Left lung (tissue), 10 donors: Measurements from ENCODE around the gene CCDC60. TPM values are rescaled to one million over a fixed set of nuclear protein-coding genes. Genes with fewer than 3 reads are reported as not detected.

Experiments used
- ATAC-seq: fragments of 200-7000 bp; cut with Tn5 transposase; one replicate; pipeline ENCODE4 v1.9.1; 2020; ENCODE audit warnings: moderate library complexity
- DNase-seq, 4 donors: peaks; one replicate each; pipeline ENCODE4 v3.0.0-alpha.2; 2013 to 2020
- H3K27ac ChIP-seq, 2 donors: fragments of 200-600 bp; sonication (generic) in 1 of 2; one replicate each; pipeline versions ENCODE4 v1.5.0 to v1.8.0; 2020 to 2021
- H3K27me3 ChIP-seq, 2 donors: fragments of 200-600 bp; sonication (generic) in 1 of 2; one replicate each; pipeline versions ENCODE4 v1.5.0 to v1.8.0; 2020 to 2021
- H3K36me3 ChIP-seq, 2 donors: fragments of 200-600 bp; sonication (generic) in 1 of 2; one replicate each; pipeline versions ENCODE4 v1.5.0 to v1.8.0; 2020 to 2021
- H3K4me1 ChIP-seq, 2 donors: fragments of 200-600 bp; one replicate each; pipeline ENCODE4 v1.8.0; 2021
- H3K4me3 ChIP-seq, 2 donors: fragments of 200-600 bp; sonication (generic) in 1 of 2; one replicate each; pipeline versions ENCODE4 v1.5.0 to v1.8.0; 2020 to 2021; ENCODE audit warnings: mild to moderate bottlenecking in 1 of 2
- H3K9me3 ChIP-seq, 2 donors: fragments of 200-600 bp; sonication (generic) in 1 of 2; one replicate each; pipeline versions ENCODE4 v1.5.0 to v1.8.0; 2020 to 2021
- CTCF ChIP-seq, 2 donors: fragments of 200-600 bp; sonication (generic) in 1 of 2; IDR thresholded peaks; one replicate each; pipeline versions ENCODE4 v1.5.0 to v1.8.0; 2021; ENCODE audit warnings: antibody characterized with exemption in 2 of 2
- intact Hi-C, 2 donors: fragments of 100-400 bp; cut with DNase I; formaldehyde crosslinking; loops; one replicate each; pipeline versions ENCODE4 v1.11.2 to v1.14.2; 2022
- polyA plus RNA-seq, 6 donors: library from polyadenylated mRNA; unstranded; fragments of 120-200 nt; gene quantifications; one replicate each; pipeline ENCODE4 v1.2.1, GENCODE V29; 2013; ENCODE audit not compliant: insufficient read length in 6 of 6
- total RNA-seq, 2 donors: library from RNA; stranded (reverse); fragmentation: NEBNext Ultra II Directional; extraction: Animal tissue kit (Norgen Biotek cat#: 25700); gene quantifications; one replicate each; pipeline ENCODE4 v1.2.1, GENCODE V29; 2021
- donor health status: DM: no; HTN: yes; CAD: no.
- donor health status: DM: no; HTN: no; CAD: no.

Gene CCDC60
- total and polyA plus RNA-seq, 8 donors: 0.47 to 2.4 (median 1.8) TPM; not detected in 1

- H3K27ac ChIP-seq: no peak overlapping the region
- H3K36me3 ChIP-seq: no peaks in the 10 kb centered on the region
- H3K9me3 ChIP-seq: no peaks in the 10 kb centered on the region
- H3K27me3 ChIP-seq: no peaks in the 10 kb centered on the region
- ATAC-seq (no peak), DNase-seq (no peak)
- TF ChIP-seq CTCF (IDR thresholded peaks at IDR 0.05): no peak
- no peak overlapping the region for H3K4me3 ChIP-seq
- no peaks in the 10 kb centered on the region for H3K4me1 ChIP-seq
- intact Hi-C loops: no loop called here
Measured at GRCh38 chr12:119381471-119382235, 47.1 kb downstream of the CCDC60 start.

GRCh38 chr12:119383206-119383605, 48.7 kb downstream of the CCDC60 start:
- intact Hi-C loops: no loop called here
- no peak overlapping the region for H3K27ac ChIP-seq
- H3K36me3 ChIP-seq: no peaks in the 10 kb centered on the region
- H3K4me3 ChIP-seq: no peak overlapping the region
- ATAC-seq: no peak
- TF ChIP-seq CTCF (IDR thresholded peaks at IDR 0.05): no peak
- DNase-seq: no peak
- no peaks in the 10 kb centered on the region for H3K9me3 ChIP-seq
- H3K27me3 ChIP-seq: no peaks in the 10 kb centered on the region
- H3K4me1 ChIP-seq: no peaks in the 10 kb centered on the region

GRCh38 chr12:119384340-119384739, 49.8 kb downstream of the CCDC60 start:
- Histone ChIP-seq H3K9me3 (no peaks in the 10 kb centered on the region), H3K27me3 (no peaks in the 10 kb centered on the region), H3K27ac (no peak overlapping the region), H3K4me1 (no peaks in the 10 kb centered on the region), H3K36me3 (no peaks in the 10 kb centered on the region), H3K4me3 (no peak overlapping the region)
- ATAC-seq (no peak), DNase-seq (no peak)
- no peak for TF ChIP-seq CTCF (IDR thresholded peaks at IDR 0.05)
- intact Hi-C loops: no loop called here

- no peaks in the 10 kb centered on the region for H3K9me3 ChIP-seq
- H3K27me3 ChIP-seq: no peaks in the 10 kb centered on the region
- ATAC-seq (no peak), DNase-seq (no peak)
- H3K4me3 ChIP-seq: no peak overlapping the region
- intact Hi-C loops: no loop called here
- no peaks in the 10 kb centered on the region for H3K4me1 ChIP-seq
- no peaks in the 10 kb centered on the region for H3K36me3 ChIP-seq
- H3K27ac ChIP-seq: no peak overlapping the region
- TF ChIP-seq CTCF (IDR thresholded peaks at IDR 0.05): no peak
Measured at GRCh38 chr12:119385659-119386058, 51.1 kb downstream of the CCDC60 start.

GRCh38 chr12:119389687-119390086, 55.2 kb downstream of the CCDC60 start:
- intact Hi-C loops: no loop called here
- H3K27ac ChIP-seq: no peak overlapping the region
- H3K36me3 ChIP-seq: no peaks in the 10 kb centered on the region
- no peaks in the 10 kb centered on the region for H3K4me1 ChIP-seq
- H3K9me3 ChIP-seq: no peaks in the 10 kb centered on the region
- H3K4me3 ChIP-seq: no peak overlapping the region
- no peak for ATAC-seq
- TF ChIP-seq CTCF (IDR thresholded peaks at IDR 0.05): no peak
- DNase-seq: no peak
- H3K27me3 ChIP-seq: no peaks in the 10 kb centered on the region
